ENCODE measurements around the gene CYB5RL. TPM values are rescaled to one million over a fixed set of nuclear protein-coding genes. Genes with fewer than 3 reads are reported as not detected.

CYB5RL gene
- total and polyA plus RNA-seq, 2 donors (not counting 3 experiments of a cell fraction or from before 2014, with no cell fraction given), result 5.8 to 8.6 TPM

GRCh38 chr1:54248966-54249365 is 49.1 kb upstream of the CYB5RL start:
- H2AFZ ChIP-seq (ENCODE audit: low read depth, low read length), result no peak overlapping the region
- H3K4me3 ChIP-seq (replicated peaks in 1 of 3; ENCODE audit: insufficient read depth in 1 of 3, low read depth in 1 of 3, low read length in 3 of 3), result no peak overlapping the region
- intact Hi-C loops (cut with micrococcal nuclease) (no loop called here), dilution Hi-C loops (cut with MboI; ENCODE audit: extremely low pct_ligation_motif_present, low sequenced_read_pairs) (no loop called here)
- H3K4me1 ChIP-seq (ENCODE audit: control insufficient read depth, extremely low read depth, insufficient read depth, low read length), result peaks cover 14% of the 10 kb centered on the region
- ChIA-PET POLR2A (no interaction called here), CTCF (interaction anchor here (1.9 kb wide), 1 partner anchor 127 kb away, joined by 5 read pairs; no protein-coding TSS in a partner anchor)
- H3K4me2 ChIP-seq (ENCODE audit: insufficient read depth, low read length), result no peak overlapping the region
- FAIRE-seq (no peak), DNase-seq (ENCODE audit: low read depth, low spot score) (no peak)
- H3K27me3 ChIP-seq (ENCODE audit: control insufficient read depth in 2 of 2, insufficient read depth in 2 of 2, low read length in 2 of 2), result no peaks in the 10 kb centered on the region
- H4K20me1 ChIP-seq (replicated peaks; ENCODE audit: control insufficient read depth, extremely low read depth, insufficient read depth, low read length), result no peaks in the 10 kb centered on the region
- TF ChIP-seq JUN (IDR thresholded peaks at IDR 0.05; ENCODE audit: borderline replicate concordance, insufficient read depth, insufficient read length, low read depth) (no peak), GATA2 (IDR thresholded peaks at IDR 0.05; ENCODE audit: insufficient read depth, insufficient read length, low read depth, low read length) (no peak), EZH2 (IDR thresholded peaks at IDR 0.05; ENCODE audit: borderline replicate concordance, low read depth, low read length, severe bottlenecking) (no peak), POLR2AphosphoS5 (IDR thresholded peaks at IDR 0.05; ENCODE audit: insufficient read depth, low read depth, low read length) (no peak), MAX (IDR thresholded peaks at IDR 0.05; ENCODE audit: insufficient read depth, insufficient read length) (no peak)
- no peak overlapping the region for H3K9ac ChIP-seq (replicated peaks; ENCODE audit: extremely low read depth, insufficient read depth, low read length)
- BruUV-seq (replicated peaks), result no TSS peak
- no peaks in the 10 kb centered on the region for H3K79me2 ChIP-seq (ENCODE audit: control insufficient read depth, insufficient read depth, low read length)
- H3K9me1 ChIP-seq (replicated peaks; ENCODE audit: control insufficient read depth, extremely low read depth, insufficient read depth, low read length), result no peaks in the 10 kb centered on the region
- peaks cover 2 to 14% of the 10 kb centered on the region in 2 experiments for H3K36me3 ChIP-seq (ENCODE audit: control insufficient read depth in 2 of 2, extremely low read depth in 1 of 2, insufficient read depth in 2 of 2, low read length in 2 of 2)
- H3K9me3 ChIP-seq (replicated peaks; ENCODE audit: control insufficient read depth, insufficient read depth, low read length), result no peaks in the 10 kb centered on the region
- no peak overlapping the region for H3K27ac ChIP-seq (ENCODE audit: insufficient read depth, low read depth, low read length)

- Histone ChIP-seq H3K9ac (replicated peaks; ENCODE audit: extremely low read depth, insufficient read depth, low read length) (no peak overlapping the region), H3K4me1 (ENCODE audit: control insufficient read depth, extremely low read depth, insufficient read depth, low read length) (peaks cover 5% of the 10 kb centered on the region), H3K27me3 (ENCODE audit: control insufficient read depth in 2 of 2, insufficient read depth in 2 of 2, low read length in 2 of 2) (no peaks in the 10 kb centered on the region), H3K9me1 (replicated peaks; ENCODE audit: control insufficient read depth, extremely low read depth, insufficient read depth, low read length) (no peaks in the 10 kb centered on the region), H3K79me2 (ENCODE audit: control insufficient read depth, insufficient read depth, low read length) (no peaks in the 10 kb centered on the region), H3K9me3 (replicated peaks; ENCODE audit: control insufficient read depth, insufficient read depth, low read length) (no peaks in the 10 kb centered on the region), H3K4me3 (replicated peaks in 1 of 3; ENCODE audit: insufficient read depth in 1 of 3, low read depth in 1 of 3, low read length in 3 of 3) (no peak overlapping the region), H4K20me1 (replicated peaks; ENCODE audit: control insufficient read depth, extremely low read depth, insufficient read depth, low read length) (no peaks in the 10 kb centered on the region), H3K27ac (ENCODE audit: insufficient read depth, low read depth, low read length) (no peak overlapping the region), H2AFZ (ENCODE audit: low read depth, low read length) (no peak overlapping the region), H3K36me3 (ENCODE audit: control insufficient read depth in 2 of 2, extremely low read depth in 1 of 2, insufficient read depth in 2 of 2, low read length in 2 of 2) (peaks cover 2 to 18% of the 10 kb centered on the region in 2 experiments), H3K4me2 (ENCODE audit: insufficient read depth, low read length) (no peak overlapping the region)
- FAIRE-seq, result no peak
- DNase-seq (ENCODE audit: low read depth, low spot score), result no peak
- CTCF ChIA-PET, result no interaction called here
- intact Hi-C loops (cut with micrococcal nuclease) (no loop called here), dilution Hi-C loops (cut with MboI; ENCODE audit: extremely low pct_ligation_motif_present, low sequenced_read_pairs) (no loop called here)
- BruUV-seq (replicated peaks), result no TSS peak
- POLR2A ChIA-PET, result no interaction called here
- TF ChIP-seq CTCF (IDR thresholded peaks at IDR 0.05; ENCODE audit: extremely low read depth in 1 of 2, insufficient read depth in 1 of 2, low read depth in 1 of 2, low read length in 2 of 2) (no peak), GATA2 (IDR thresholded peaks at IDR 0.05; ENCODE audit: insufficient read depth, insufficient read length, low read depth, low read length) (no peak), EZH2 (IDR thresholded peaks at IDR 0.05; ENCODE audit: borderline replicate concordance, low read depth, low read length, severe bottlenecking) (no peak), POLR2AphosphoS5 (IDR thresholded peaks at IDR 0.05; ENCODE audit: insufficient read depth, low read depth, low read length) (no peak), FOS (IDR thresholded peaks at IDR 0.05; ENCODE audit: borderline replicate concordance, insufficient read depth, low read length) (no peak), JUN (IDR thresholded peaks at IDR 0.05; ENCODE audit: borderline replicate concordance, insufficient read depth, insufficient read length, low read depth) (no peak), POLR2A (IDR thresholded peaks at IDR 0.05; ENCODE audit: low read depth, low read length) (no peak), MYC (IDR thresholded peaks at IDR 0.05; ENCODE audit: low read depth, low read length) (no peak), MAX (IDR thresholded peaks at IDR 0.05; ENCODE audit: insufficient read depth, insufficient read length) (no peak)
These were observed 48.2 kb upstream of the CYB5RL start for GRCh38 chr1:54247863-54248515.

Measured in endothelial cell of umbilical vein (primary cell).